HUES6 (cell line): ENCODE measurements around the gene IGF2R.

Experiments used
- H3K27ac ChIP-seq: 2 replicates; pipeline ENCODE4 v1.7.0; 2013; ENCODE audit warnings: low read depth, mild to moderate bottlenecking, low read length, inconsistent platforms
- H3K27me3 ChIP-seq: 2 replicates; pipeline ENCODE4 v1.6.1; 2013; ENCODE audit warnings: low read length; ENCODE audit not compliant: control insufficient read depth, insufficient read depth
- H3K36me3 ChIP-seq: 2 replicates; pipeline ENCODE4 v1.6.1; 2013; ENCODE audit warnings: low read length; ENCODE audit not compliant: control insufficient read depth, insufficient read depth
- H3K4me1 ChIP-seq: 2 replicates; pipeline ENCODE4 v1.6.1; 2013; ENCODE audit warnings: low read length; ENCODE audit not compliant: control insufficient read depth, insufficient read depth
- H3K4me3 ChIP-seq: 2 replicates; pipeline ENCODE4 v1.5.1; 2013; ENCODE audit warnings: low read depth, low read length
- H3K9ac ChIP-seq: one replicate; pipeline ENCODE4 v1.6.1; 2013; ENCODE audit warnings: mild to moderate bottlenecking, low read length
- H3K9me3 ChIP-seq: 2 replicates; pipeline ENCODE4 v1.6.1; 2013; ENCODE audit warnings: low read depth, low read length; ENCODE audit not compliant: control insufficient read depth, insufficient read depth

Gene IGF2R

DNA sequence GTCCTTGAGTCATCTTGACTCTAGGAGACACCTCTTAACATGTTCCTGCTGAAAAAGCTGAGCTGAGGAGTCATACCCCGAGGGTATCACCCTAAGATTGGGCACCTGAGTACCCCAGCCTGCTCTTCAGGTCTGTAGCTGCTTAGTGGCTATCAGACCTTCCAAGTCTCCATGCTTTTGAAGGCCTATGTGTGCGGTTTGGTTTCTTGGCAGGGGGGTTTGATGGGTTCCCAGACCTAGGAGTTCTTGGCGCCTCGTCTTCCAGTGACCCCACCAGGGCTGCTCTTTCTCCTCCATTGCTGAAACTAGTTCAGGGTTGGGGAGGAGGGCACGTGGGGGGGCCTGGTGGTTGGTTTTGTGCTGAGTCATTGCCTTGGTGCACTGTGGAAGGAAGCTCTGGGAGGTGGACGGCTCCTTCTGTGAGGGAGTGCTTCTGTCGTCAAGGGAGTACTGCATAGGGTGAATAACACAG is 20.1 kb downstream of the IGF2R start:
- Histone ChIP-seq H3K9ac (peak overlapping the region; percentile 34), H3K4me1 (peaks cover 27% of the 10 kb centered on the region), H3K27me3 (no peaks in the 10 kb centered on the region), H3K4me3 (no peak overlapping the region), H3K9me3 (no peaks in the 10 kb centered on the region), H3K36me3 (peaks cover 9% of the 10 kb centered on the region; the same call in 1 of the 2 replicates), H3K27ac (peak overlapping the region; percentile 68)

DNA sequence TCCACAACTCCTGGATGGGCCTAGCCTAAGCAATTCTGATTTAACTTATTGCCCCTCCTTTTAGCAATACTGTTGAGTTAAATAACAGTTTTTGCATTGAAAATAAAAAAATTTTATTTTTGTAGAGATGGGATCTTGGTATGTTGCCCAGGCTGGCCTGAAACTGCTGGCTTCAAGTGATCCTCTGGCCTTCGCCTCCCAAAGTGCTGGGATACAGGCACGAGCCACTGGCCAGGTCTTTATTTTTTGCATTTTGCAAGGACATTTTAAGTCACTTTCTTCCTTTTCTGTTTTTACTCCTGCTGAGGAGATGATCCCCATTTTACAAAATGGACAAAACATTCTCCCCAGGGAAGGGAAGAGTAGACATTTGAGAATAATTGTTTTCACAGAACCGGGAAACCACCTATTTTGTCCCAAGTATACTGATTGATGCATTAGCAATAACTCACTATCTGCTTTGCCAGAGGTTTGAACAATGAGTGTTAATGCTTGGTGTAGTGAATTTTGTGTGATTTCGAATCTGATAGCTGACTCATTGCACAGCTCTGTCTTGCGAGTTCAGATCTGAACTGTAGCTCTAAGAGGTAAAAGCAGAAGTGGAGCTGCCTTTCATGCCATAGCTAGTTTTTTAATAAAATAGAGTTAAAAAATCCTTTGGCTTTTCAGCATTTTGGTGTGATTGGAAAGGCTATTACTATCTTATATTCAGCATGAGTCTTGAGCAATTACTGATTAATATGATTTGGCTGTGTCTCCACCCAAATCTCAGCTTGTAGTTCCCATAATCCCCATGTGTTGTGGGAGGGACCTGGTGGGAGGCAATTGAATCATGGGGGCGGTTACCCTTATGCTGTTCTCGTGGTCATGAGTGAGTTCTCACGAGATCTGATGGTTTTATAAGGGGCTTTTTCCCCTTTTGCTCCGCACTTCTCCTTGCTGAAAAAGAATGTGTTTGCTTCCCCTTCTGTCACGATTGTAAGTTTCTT is 20.9 kb downstream of the IGF2R start:
- Histone ChIP-seq H3K27me3 (no peaks in the 10 kb centered on the region), H3K27ac (peak overlapping the region; percentile 68), H3K9ac (no peak overlapping the region), H3K9me3 (no peaks in the 10 kb centered on the region), H3K4me3 (no peak overlapping the region), H3K4me1 (peaks cover 27% of the 10 kb centered on the region), H3K36me3 (peaks cover 9% of the 10 kb centered on the region; the same call in 1 of the 2 replicates)

DNA sequence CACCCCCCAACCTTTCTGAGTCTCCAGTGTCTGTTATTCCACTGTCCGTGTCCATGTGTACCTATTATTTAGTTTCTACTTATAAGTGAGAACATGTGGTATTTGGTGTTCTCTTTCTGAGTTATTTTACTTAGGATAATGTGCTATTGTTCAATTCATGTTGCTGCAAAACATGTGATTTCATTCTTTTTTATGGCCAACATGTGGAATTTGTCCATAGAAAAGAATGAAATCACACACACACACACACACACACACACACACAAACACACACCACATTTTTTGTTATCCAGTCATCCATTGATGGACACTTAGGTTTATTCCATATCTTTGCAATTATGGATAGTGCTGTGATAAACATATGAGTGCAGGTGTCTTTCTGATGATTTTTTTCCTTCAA is 23.5 kb downstream of the IGF2R start:
- no peak overlapping the region for H3K27ac ChIP-seq
- H3K36me3 ChIP-seq: peaks cover 9% of the 10 kb centered on the region; the same call in 1 of the 2 replicates
- peaks cover 39% of the 10 kb centered on the region for H3K4me1 ChIP-seq
- H3K9ac ChIP-seq: no peak overlapping the region
- H3K9me3 ChIP-seq: no peaks in the 10 kb centered on the region
- no peaks in the 10 kb centered on the region for H3K27me3 ChIP-seq
- no peak overlapping the region for H3K4me3 ChIP-seq

DNA sequence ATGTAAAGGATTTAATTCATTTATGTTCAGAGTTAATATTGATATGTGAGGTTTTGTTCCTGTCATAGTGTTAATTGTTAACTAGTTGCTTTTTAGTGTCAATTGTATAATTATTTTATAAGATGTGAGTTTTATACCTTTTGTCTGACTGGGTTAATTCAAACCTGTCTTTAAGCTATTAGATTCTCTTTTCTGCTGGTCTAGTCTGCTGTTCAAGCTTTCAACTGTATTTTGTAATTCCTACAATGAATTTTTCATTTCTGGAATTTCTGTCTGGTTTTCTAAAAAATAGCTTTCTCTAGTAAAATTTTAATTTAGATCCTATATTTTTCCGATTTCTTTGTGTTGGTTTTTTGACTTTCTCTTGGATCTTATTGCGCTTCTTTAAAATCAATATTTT is 26.5 kb downstream of the IGF2R start:
- H3K9ac ChIP-seq: no peak overlapping the region
- no peak overlapping the region for H3K4me3 ChIP-seq
- H3K9me3 ChIP-seq: no peaks in the 10 kb centered on the region
- no peaks in the 10 kb centered on the region for H3K27me3 ChIP-seq
- H3K27ac ChIP-seq: no peak overlapping the region
- peaks cover 29% of the 10 kb centered on the region for H3K4me1 ChIP-seq
- H3K36me3 ChIP-seq: peaks cover 18% of the 10 kb centered on the region

DNA sequence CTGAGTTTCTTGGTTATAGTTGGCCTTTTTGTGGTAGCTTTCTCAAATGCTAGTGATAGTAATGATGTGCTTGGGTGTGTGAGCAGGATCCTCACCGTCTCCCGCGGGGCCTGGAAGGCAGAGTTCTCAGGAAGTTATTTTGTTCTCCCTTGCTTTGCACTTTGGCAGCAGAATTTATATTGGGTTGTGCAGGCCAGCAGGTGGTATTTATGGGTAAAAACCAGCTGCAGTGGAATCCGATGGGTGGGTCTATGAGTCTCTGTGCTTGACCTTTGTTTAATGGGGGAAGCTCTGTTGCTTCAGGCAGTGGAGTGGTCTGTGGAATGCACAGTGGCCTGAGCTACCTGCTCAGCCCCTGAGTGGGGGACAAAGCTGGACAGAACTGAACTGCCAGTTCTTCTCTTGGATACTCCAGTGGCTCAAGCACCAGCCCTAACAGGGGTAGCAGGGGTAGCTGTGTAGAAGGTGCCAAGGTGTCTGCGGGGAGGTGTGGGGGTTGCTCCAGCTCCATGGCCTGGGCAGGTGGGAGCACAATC is 27.3 kb downstream of the IGF2R start:
- H3K4me1 ChIP-seq: peaks cover 29% of the 10 kb centered on the region
- H3K9ac ChIP-seq: no peak overlapping the region
- H3K27ac ChIP-seq: no peak overlapping the region
- H3K9me3 ChIP-seq: no peaks in the 10 kb centered on the region
- H3K27me3 ChIP-seq: no peaks in the 10 kb centered on the region
- peaks cover 14% of the 10 kb centered on the region for H3K36me3 ChIP-seq
- no peak overlapping the region for H3K4me3 ChIP-seq

DNA sequence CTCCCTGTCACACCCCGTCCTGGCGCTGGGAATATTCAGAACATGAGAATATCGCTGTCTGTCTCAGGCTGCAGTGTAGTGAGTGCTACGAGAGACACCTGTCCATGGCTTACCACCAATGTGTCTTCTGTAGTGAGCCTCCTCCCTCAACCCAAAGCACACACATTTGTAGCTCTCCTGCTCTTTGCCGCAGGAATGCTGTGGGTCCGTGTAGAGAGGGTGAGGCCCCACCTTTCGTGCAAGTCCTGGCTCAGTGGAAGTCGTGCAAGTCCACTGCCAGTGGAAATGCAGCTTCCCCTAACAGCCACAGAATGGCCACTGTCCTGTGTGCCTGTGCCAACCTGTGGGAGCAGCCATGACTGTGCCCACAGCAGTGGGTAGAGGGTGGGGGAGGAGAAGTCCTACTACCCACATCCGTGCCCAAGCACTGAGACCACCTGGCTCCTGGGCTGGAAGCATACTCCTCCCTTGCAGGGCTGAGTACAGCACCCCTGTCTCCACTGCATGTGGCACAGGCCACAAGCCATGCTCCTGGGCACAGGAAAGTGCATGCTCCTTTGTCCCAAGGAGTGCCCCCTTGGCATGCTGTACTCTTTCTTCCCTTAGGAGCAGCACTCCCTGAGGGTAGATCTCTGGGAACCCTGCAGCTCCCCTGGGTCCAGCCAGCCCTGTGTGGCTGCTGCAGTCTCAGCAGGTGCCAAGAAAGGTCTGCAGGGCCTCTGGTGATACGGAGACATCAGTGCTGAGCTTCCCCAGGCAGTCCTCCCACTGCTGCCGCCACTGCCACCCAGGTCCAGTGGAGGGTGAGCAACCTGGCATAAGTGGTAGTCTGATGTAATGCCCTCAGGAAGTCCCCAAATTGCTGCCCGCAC is 28.0 kb downstream of the IGF2R start:
- H3K4me1 ChIP-seq: peaks cover 29% of the 10 kb centered on the region
- H3K9me3 ChIP-seq: no peaks in the 10 kb centered on the region
- H3K4me3 ChIP-seq: no peak overlapping the region
- peaks cover 11% of the 10 kb centered on the region for H3K36me3 ChIP-seq
- H3K9ac ChIP-seq: no peak overlapping the region
- no peak overlapping the region for H3K27ac ChIP-seq
- no peaks in the 10 kb centered on the region for H3K27me3 ChIP-seq

DNA sequence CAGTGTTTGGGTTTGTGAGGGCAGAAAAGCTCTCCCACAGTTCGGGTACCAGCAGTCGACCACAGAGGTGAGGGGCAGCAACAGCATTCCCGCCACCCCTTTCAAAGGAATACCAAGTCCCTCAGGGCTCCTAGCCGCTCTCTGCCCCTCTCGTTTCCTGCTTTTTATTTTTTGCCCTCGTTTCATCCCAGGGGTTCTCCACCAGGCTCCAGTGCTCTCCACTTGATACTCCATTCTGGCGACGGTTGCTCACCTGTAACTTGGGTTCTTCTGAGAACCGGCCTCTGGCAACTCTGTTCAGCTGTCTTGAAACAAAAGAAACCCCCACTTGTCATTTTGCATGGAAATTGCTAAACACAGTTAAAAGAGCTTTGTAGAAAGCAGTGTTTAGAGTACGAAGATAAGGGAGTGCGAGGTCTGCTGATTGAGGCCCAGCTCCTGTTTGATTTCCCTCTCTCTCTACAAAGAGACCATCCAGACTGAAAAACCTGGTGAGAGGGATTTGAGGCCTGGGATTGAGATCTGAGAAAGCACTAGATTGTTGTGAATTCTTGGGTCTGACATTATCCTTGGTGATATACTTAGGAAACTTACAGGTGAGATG is 28.7 kb downstream of the IGF2R start:
- Histone ChIP-seq H3K4me3 (no peak overlapping the region), H3K9ac (no peak overlapping the region), H3K27me3 (no peaks in the 10 kb centered on the region), H3K4me1 (peaks cover 29% of the 10 kb centered on the region), H3K9me3 (no peaks in the 10 kb centered on the region), H3K27ac (no peak overlapping the region), H3K36me3 (peaks cover 9% of the 10 kb centered on the region)

DNA sequence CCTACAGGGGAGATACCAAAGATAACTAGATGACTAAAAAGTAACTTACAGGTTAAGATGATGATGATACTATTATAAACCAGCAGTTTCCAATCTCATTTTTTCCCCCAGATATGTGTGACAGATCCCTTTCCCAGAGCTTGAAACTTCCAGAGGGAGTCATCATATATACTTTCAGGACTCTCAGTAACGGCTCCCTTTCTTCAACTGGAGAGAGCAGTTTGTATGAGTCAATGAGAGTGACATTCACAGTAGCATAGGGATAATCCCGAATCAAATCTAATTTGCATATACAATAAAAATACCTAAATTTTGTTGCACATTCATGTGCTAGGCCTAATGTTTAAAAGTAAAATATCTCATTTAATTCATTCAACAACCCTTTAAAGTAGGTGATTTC is 29.7 kb downstream of the IGF2R start:
- H3K4me1 ChIP-seq: peaks cover 24% of the 10 kb centered on the region
- H3K27me3 ChIP-seq: no peaks in the 10 kb centered on the region
- H3K9me3 ChIP-seq: no peaks in the 10 kb centered on the region
- H3K4me3 ChIP-seq: no peak overlapping the region
- H3K9ac ChIP-seq: no peak overlapping the region
- no peak overlapping the region for H3K27ac ChIP-seq
- peaks cover 9% of the 10 kb centered on the region for H3K36me3 ChIP-seq

DNA sequence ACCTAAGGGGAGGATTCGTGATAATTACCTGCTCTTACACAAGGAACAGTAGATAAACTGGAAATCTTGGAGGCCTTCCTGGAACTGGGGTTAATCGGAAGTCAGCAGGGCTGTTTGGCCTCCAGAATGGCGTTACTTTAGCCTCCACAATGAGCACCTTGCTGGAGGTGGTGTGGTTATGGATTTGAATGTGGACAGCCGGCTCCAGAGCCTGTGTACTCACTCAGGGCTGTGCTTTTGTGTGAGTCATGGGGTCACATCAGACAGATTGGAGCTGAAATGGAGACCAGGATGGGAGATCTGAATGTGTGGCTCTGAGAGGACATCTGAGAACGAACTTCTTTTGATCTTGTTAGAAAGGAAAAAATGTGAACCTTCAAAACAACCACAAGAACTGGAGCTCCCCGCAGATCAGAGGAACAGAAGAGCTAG is 30.4 kb downstream of the IGF2R start:
- peaks cover 3% of the 10 kb centered on the region; the same call in 1 of the 2 replicates for H3K9me3 ChIP-seq
- H3K4me3 ChIP-seq: no peak overlapping the region
- H3K4me1 ChIP-seq: peaks cover 22% of the 10 kb centered on the region
- no peak overlapping the region for H3K9ac ChIP-seq
- H3K27me3 ChIP-seq: no peaks in the 10 kb centered on the region
- no peak overlapping the region for H3K27ac ChIP-seq
- peaks cover 9% of the 10 kb centered on the region for H3K36me3 ChIP-seq

DNA sequence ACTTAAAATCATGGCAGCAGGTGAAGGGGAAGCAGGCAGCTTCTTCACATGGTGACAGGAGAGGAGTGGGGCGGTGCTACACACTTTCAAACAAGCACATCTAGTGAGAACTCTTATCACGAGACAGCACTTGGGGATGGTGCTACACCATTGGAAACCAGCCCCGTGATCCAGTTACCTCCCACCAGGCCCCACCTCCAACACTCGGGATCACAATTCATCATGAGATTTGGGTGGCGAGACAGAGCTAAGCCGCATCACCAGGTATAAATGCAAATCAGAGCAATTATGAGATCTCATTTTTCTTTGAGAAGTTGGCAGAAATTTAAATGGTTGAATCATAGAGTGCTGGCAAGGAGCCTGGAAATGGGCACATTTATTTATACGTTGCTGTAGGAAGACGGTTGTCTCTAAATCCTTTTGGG is 31.4 kb downstream of the IGF2R start:
- H3K36me3 ChIP-seq: peaks cover 14% of the 10 kb centered on the region

More for the DNA sequence above, 31.4 kb downstream of the IGF2R start:
- H3K9me3 ChIP-seq: peaks cover 14% of the 10 kb centered on the region; the same call in 1 of the 2 replicates
- H3K27me3 ChIP-seq: no peaks in the 10 kb centered on the region
- H3K27ac ChIP-seq: no peak overlapping the region
- no peak overlapping the region for H3K9ac ChIP-seq
- H3K4me1 ChIP-seq: peaks cover 22% of the 10 kb centered on the region
- no peak overlapping the region for H3K4me3 ChIP-seq
